GM12874 (cell line): ENCODE data around the gene SLC25A46.

ENCODE experiments used
- TF ChIP-seq, protein P1 (sequence below): IDR thresholded peaks from 2 replicates; pipeline ENCODE4 v1.5.1; 2011; ENCODE audit warnings: low read depth, mild to moderate bottlenecking, control low read depth, low read length, moderate library complexity; ENCODE audit not compliant: insufficient read depth

The SLC25A46 gene

DNA sequence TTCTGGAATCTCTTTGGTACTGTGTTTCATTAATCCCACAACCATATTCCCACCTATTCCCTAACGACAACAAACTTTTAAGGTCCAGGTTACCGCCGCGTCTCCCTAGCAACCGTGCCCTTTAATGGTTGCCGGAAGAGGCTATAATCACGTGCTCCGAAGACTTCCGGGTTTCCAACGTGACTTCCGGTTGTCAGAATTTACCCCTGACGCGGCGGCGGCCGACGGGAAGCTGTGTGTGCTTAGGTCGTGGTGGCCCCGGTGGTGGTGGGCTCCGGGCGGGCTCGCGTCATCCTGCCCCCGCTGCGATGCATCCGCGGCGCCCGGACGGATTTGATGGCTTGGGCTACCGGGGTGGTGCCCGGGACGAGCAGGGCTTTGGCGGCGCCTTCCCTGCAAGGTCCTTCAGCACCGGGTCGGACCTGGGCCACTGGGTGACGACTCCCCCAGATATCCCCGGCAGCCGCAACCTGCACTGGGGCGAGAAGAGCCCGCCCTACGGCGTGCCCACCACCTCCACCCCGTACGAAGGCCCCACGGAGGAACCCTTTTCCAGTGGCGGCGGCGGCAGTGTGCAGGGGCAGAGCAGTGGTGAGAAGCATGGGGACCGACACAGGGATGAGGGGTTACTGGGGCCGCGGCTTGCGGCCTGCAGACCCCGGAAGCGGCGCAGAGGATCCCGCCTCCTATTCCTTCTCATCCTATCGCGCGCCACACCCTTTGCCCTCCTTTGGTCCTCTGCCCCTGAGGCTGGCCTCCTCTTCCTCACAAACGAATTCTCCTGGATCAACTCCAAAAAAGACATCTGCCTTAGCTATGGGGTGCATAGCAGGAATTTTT lies at the start of gene SLC25A46:
Gene SLC25A46, plus strand, starts transcription at position 196 of the 840 bp plus-strand sequence. Its CDS starts 113 bp downstream, at position 309.
- TF ChIP-seq, protein P1, sequence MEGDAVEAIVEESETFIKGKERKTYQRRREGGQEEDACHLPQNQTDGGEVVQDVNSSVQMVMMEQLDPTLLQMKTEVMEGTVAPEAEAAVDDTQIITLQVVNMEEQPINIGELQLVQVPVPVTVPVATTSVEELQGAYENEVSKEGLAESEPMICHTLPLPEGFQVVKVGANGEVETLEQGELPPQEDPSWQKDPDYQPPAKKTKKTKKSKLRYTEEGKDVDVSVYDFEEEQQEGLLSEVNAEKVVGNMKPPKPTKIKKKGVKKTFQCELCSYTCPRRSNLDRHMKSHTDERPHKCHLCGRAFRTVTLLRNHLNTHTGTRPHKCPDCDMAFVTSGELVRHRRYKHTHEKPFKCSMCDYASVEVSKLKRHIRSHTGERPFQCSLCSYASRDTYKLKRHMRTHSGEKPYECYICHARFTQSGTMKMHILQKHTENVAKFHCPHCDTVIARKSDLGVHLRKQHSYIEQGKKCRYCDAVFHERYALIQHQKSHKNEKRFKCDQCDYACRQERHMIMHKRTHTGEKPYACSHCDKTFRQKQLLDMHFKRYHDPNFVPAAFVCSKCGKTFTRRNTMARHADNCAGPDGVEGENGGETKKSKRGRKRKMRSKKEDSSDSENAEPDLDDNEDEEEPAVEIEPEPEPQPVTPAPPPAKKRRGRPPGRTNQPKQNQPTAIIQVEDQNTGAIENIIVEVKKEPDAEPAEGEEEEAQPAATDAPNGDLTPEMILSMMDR, result no peak

DNA sequence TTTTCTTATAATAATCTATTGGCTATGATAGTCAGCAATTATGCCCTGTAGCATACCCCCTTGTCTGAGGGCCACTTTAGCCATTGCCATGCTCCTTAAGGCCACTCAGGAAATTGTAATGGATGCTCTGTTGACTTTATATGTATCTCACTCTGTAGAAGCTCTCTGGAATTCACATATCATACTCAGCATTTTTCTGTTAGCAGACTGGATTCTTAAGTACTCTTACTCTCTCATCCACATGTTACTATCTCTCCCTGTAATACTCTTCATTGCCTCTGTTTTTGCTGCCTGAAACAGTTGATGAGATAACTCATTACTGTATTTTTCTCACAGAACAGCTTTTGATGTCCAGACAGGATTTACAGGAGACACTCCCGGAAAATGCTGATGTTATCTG lies 36.5 kb upstream of the SLC25A46 start:
- TF ChIP-seq, protein P1, result no peak

DNA sequence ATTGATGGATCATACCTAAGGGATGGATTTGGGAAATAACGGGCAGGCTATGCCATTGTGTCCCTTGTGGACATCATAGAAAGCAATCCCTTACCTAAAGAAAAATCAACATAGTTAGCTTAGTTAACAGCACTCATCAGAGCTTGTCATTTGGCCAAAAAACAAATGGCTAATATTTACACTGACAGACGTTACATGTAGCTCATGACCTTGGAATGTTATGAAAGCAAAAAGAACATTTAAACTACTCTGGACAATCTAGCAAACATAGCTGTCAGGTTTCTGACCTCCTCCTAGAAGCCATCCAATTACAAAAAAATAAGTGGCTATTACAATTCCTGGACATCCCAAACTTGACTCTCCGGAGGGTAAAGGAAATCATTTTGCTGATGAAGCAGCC lies 36.1 kb upstream of the SLC25A46 start:
- TF ChIP-seq, protein P1, result no peak

DNA sequence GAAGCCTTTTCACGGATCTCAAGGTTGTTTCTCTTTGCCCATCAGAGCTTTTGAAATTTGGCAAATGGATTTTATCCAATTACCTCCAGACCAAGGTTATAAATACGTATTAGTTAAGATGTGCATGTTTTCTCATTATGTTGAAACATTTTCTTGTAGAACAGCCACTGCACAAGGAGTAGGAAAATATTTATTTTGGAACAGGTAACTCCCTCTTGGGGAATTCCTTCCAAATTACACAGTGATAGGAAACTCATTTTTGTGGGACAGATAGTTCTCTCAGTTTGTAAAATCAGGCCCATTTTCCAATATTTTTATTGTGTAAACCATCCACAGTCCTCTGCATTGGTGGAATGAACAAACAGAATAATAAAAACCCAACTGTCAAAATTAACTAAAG lies 35.3 kb upstream of the SLC25A46 start:
- TF ChIP-seq, protein P1, result no peak

DNA sequence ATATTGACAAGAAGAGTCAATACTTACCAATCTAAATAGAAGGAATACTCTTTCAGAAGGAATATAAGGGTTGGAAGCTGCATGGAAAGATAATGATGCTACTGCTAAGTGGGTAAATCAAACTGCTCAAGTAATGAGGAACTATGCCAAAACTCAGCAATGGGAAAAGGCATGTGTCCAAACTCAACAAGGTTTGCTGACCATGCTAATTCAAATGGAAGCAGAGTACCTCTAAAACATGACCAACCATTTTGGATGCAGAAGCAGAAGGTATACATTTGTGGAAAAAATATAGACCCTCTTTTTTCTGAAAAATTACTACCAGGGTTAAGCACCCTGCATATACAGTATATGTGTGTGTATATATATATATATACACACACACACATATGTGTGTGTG lies 33.5 kb upstream of the SLC25A46 start:
- TF ChIP-seq, protein P1, result no peak

DNA sequence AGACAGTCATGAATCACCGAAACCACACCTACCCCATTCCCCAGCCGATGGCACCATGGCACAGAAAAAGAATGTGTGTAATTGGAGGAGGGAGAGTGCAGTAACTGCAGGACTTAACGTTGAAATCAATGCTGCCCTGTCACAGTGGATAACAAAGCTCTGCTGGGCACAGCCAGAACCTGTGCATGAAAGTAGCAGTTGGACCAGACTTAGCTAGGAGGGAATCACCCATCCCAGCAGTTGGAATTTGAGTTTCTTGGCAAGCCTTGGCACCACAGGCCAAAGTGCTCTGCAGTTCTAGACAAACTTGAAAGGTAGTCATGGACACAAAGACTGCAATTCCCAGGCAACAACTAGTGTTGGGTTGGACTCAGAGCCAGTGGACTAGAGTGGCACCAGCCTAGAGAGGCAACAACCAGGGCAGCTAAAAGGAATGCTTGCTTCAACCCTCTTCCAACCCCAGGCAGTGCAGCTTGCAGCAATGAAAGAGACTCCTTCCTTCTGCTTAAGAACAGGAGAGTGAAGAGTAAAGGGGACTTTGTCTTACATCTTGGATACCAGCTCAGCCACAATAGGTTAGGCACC lies 31.5 kb upstream of the SLC25A46 start:
- TF ChIP-seq, protein P1, result no peak
